ENCODE data around the gene TRIM52. TPM values are rescaled to one million over a fixed set of nuclear protein-coding genes. Genes with fewer than 3 reads are reported as not detected.
"Not testable (repeated sequence)": the region's sequence is repeated elsewhere in the genome, so short reads cannot be mapped to it uniquely, and the experiment has no call there.

The TRIM52 gene
- total and polyA plus RNA-seq, 8 donors: 5.6 to 18.1 (median 8.7) TPM

GRCh38 chr5:181211208-181211607, 49.7 kb downstream of the TRIM52 start:
- WGBS, 2 donors: 63 to 64% methylated on average over 7 of the region's 7 CpGs
- Histone ChIP-seq H3K4me3 (no peak overlapping the region), H3K27ac (no peak overlapping the region), H3K4me1 (peaks cover 0 to 3% (median 0%) of the 10 kb centered on the region in 3 donors), H3K27me3 (no peaks in the 10 kb centered on the region), H3K9me3 (no peaks in the 10 kb centered on the region), H3K36me3 (no peaks in the 10 kb centered on the region)
- DNase-seq (no peak), FAIRE-seq (no peak), ATAC-seq (no peak)
- intact Hi-C loops (cut with DNase I): no loop called here
- no peak for TF ChIP-seq CTCF (IDR thresholded peaks at IDR 0.05)

- H3K4me3 ChIP-seq; FAIRE-seq; H3K4me1 ChIP-seq; ATAC-seq; H3K9me3 ChIP-seq; H3K27ac ChIP-seq; H3K36me3 ChIP-seq; DNase-seq; intact Hi-C loops (cut with DNase I); H3K27me3 ChIP-seq: not testable (repeated sequence)
- WGBS, 2 donors: 79 to 84% methylated on average over 17 of the region's 17 CpGs
These were observed 50.2 kb downstream of the TRIM52 start for GRCh38 chr5:181210698-181211097.

GRCh38 chr5:181210148-181210547, 50.8 kb downstream of the TRIM52 start:
- H3K27me3 ChIP-seq; DNase-seq; H3K36me3 ChIP-seq; H3K27ac ChIP-seq; intact Hi-C loops (cut with DNase I); H3K4me3 ChIP-seq; H3K9me3 ChIP-seq; H3K4me1 ChIP-seq; FAIRE-seq; ATAC-seq: not testable (repeated sequence)
- WGBS, 2 donors: 78 to 80% methylated on average over 11 of the region's 11 CpGs

GRCh38 chr5:181209006-181209405, 51.9 kb downstream of the TRIM52 start:
- H3K36me3 ChIP-seq; ATAC-seq; H3K4me3 ChIP-seq; H3K4me1 ChIP-seq; H3K9me3 ChIP-seq; intact Hi-C loops (cut with DNase I); H3K27me3 ChIP-seq; DNase-seq; H3K27ac ChIP-seq; FAIRE-seq: not testable (repeated sequence)
- WGBS, 2 donors: 79 to 86% methylated on average over 24 of the region's 24 CpGs

GRCh38 chr5:181207960-181208253, 53.0 kb downstream of the TRIM52 start:
- Histone ChIP-seq H3K27ac (peak overlapping the region in 2 of 4 donors; percentile 57 to 64), H3K9me3 (no peaks in the 10 kb centered on the region), H3K4me1 (peaks cover 0 to 8% (median 0%) of the 10 kb centered on the region in 3 donors), H3K36me3 (no peaks in the 10 kb centered on the region), H3K27me3 (no peaks in the 10 kb centered on the region), H3K4me3 (no peak overlapping the region)
- DNase-seq: no peak
- no peak for TF ChIP-seq CTCF (IDR thresholded peaks at IDR 0.05)
- 35 to 36% methylated on average over 3 of the region's 3 CpGs for WGBS, 2 donors
- no peak for FAIRE-seq
- no peak for ATAC-seq
- intact Hi-C loops (cut with DNase I): no loop called here

DNA sequence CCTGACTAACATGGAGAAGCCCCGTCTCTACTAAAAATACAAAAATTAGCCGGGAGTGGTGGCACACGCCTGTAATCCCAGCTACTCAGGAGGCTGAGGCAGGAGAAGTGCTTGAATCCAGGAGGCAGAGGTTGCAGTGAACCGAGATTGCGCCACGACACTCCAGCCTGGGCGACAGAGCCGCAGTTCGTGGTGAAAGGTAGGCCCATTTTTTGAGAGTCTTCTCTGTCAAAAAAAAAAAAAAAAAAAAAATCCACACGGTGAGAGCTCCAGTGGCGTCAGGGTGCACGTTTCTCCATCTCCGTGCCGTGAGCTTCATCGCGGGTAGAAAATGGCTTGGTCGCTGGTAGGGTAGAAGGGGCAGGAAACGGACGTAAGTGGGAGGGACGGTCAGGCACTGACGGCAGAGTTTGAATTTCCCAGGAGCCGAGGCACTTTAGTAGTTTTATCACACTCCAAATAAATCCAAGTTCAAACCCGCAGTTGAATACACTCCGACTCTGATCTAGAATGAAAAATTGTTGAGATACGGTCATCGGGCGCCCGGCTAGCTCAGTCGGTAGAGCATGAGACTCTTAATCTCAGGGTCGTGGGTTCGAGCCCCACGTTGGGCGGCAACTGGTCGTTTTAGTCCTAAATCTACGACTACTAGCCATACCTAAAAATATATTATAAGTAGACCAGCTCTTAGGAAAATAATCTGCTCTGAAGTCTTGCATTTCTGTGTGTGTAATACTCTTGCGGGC, 53.6 kb downstream of the TRIM52 start:
- ATAC-seq: peak; percentile 55 to 63 (median 60)
- H3K36me3 ChIP-seq: no peaks in the 10 kb centered on the region
- DNase-seq: peak; percentile 57 to 87 (median 82)
- no peaks in the 10 kb centered on the region for H3K27me3 ChIP-seq
- intact Hi-C loops (cut with DNase I): no loop called here
- no peak for TF ChIP-seq CTCF (IDR thresholded peaks at IDR 0.05)
- WGBS, 2 donors: 0 to 1% methylated on average over 36 of the region's 36 CpGs
- peak overlapping the region in 3 of 4 donors; percentile 48 to 64 (median 57) for H3K27ac ChIP-seq
- H3K9me3 ChIP-seq: no peaks in the 10 kb centered on the region
- peak overlapping the region; percentile 2 to 70 (median 26) for H3K4me3 ChIP-seq
- no peak for FAIRE-seq
- H3K4me1 ChIP-seq: peaks cover 0 to 8% (median 0%) of the 10 kb centered on the region in 3 donors

All from pancreas (tissue), 10 donors.